Mesodermal cell (in vitro differentiated cells): ENCODE results near the gene EPHA2.

Experiments used
- H3K27ac ChIP-seq: 2 replicates; pipeline ENCODE4 v1.7.0; 2013; ENCODE audit warnings: mild to moderate bottlenecking, low read depth, low read length, moderate library complexity; ENCODE audit not compliant: severe bottlenecking
- H3K36me3 ChIP-seq: 2 replicates; pipeline ENCODE4 v1.7.1; 2013; ENCODE audit warnings: mild to moderate bottlenecking, low read length, moderate library complexity; ENCODE audit not compliant: control insufficient read depth, insufficient read depth
- H3K4me1 ChIP-seq: one replicate; pipeline ENCODE4 v1.7.1; 2013; ENCODE audit warnings: mild to moderate bottlenecking, low read length; ENCODE audit not compliant: insufficient read depth, control insufficient read depth, poor library complexity, severe bottlenecking
- H3K4me3 ChIP-seq: 2 replicates; pipeline ENCODE4 v1.7.0; 2013; ENCODE audit warnings: low read length, control low read depth, mild to moderate bottlenecking; ENCODE audit not compliant: insufficient read depth, poor library complexity, severe bottlenecking; ENCODE audit errors: extremely low read depth
- H3K9me3 ChIP-seq: 2 replicates; pipeline ENCODE4 v1.7.1; 2013; ENCODE audit warnings: mild to moderate bottlenecking, low read length, moderate library complexity; ENCODE audit not compliant: control insufficient read depth
- WGBS, 2 experiments: methylation state at CpG; one replicate each; pipeline ENCODE4 v1.1.5; 2013; ENCODE audit warnings: missing lambda C conversion rate in 2 of 2; ENCODE audit not compliant: insufficient coverage in 2 of 2; 5-methylcytosine and 5-hydroxymethylcytosine counted together

The EPHA2 gene

GRCh38 chr1:16147156-16147926 lies 8.5 kb downstream of the EPHA2 start:
- Histone ChIP-seq H3K4me3 (no peak overlapping the region), H3K27ac (peak overlapping the region; percentile 99), H3K9me3 (no peaks in the 10 kb centered on the region), H3K4me1 (peaks cover 87% of the 10 kb centered on the region), H3K36me3 (peaks cover 88% of the 10 kb centered on the region)
- 73 to 86% methylated on average over 9 to 10 of the region's 10 CpGs for WGBS, 2 experiments

GRCh38 chr1:16146279-16147155 lies 9.4 kb downstream of the EPHA2 start:
- peak overlapping the region; percentile 99 for H3K27ac ChIP-seq
- peaks cover 88% of the 10 kb centered on the region for H3K4me1 ChIP-seq
- peaks cover 90% of the 10 kb centered on the region for H3K36me3 ChIP-seq
- peak overlapping the region; percentile 28 for H3K4me3 ChIP-seq
- 8 to 18% methylated on average over 8 to 15 of the region's 23 CpGs for WGBS, 2 experiments
- no peaks in the 10 kb centered on the region for H3K9me3 ChIP-seq

- peak overlapping the region; percentile 99 for H3K27ac ChIP-seq
- H3K4me1 ChIP-seq, result peaks cover 88% of the 10 kb centered on the region
- H3K9me3 ChIP-seq, result no peaks in the 10 kb centered on the region
- peak overlapping the region; percentile 28 for H3K4me3 ChIP-seq
- WGBS, 2 experiments, result 9 to 15% methylated on average over 22 to 26 of the region's 26 CpGs
- peaks cover 90% of the 10 kb centered on the region for H3K36me3 ChIP-seq
These were observed 10.1 kb downstream of the EPHA2 start for GRCh38 chr1:16145662-16146278.

GRCh38 chr1:16145030-16145661 lies 10.7 kb downstream of the EPHA2 start:
- Histone ChIP-seq H3K9me3 (no peaks in the 10 kb centered on the region), H3K4me3 (peak overlapping the region; percentile 9), H3K36me3 (peaks cover 89% of the 10 kb centered on the region), H3K27ac (peak overlapping the region; percentile 99), H3K4me1 (peaks cover 88% of the 10 kb centered on the region)
- WGBS, 2 experiments, result 42 to 51% methylated on average over 15 to 18 of the region's 19 CpGs

- peaks cover 89% of the 10 kb centered on the region for H3K36me3 ChIP-seq
- no peak overlapping the region for H3K4me3 ChIP-seq
- H3K27ac ChIP-seq, result peak overlapping the region; percentile 99
- peaks cover 89% of the 10 kb centered on the region for H3K4me1 ChIP-seq
- 86 to 88% methylated on average over 3 to 7 of the region's 8 CpGs for WGBS, 2 experiments
- no peaks in the 10 kb centered on the region for H3K9me3 ChIP-seq
These were observed 11.4 kb downstream of the EPHA2 start for GRCh38 chr1:16144325-16145029.

- Histone ChIP-seq H3K9me3 (no peaks in the 10 kb centered on the region), H3K4me3 (no peak overlapping the region), H3K4me1 (peaks cover 92% of the 10 kb centered on the region), H3K27ac (peak overlapping the region; percentile 99), H3K36me3 (peaks cover 89% of the 10 kb centered on the region)
- 78 to 88% methylated on average over 9 to 13 of the region's 18 CpGs for WGBS, 2 experiments
These were observed 12.1 kb downstream of the EPHA2 start for GRCh38 chr1:16143566-16144324.

- WGBS, 2 experiments, result 98 to 99% methylated on average over 7 of the region's 7 CpGs
- H3K4me1 ChIP-seq, result peaks cover 90% of the 10 kb centered on the region
- no peak overlapping the region for H3K27ac ChIP-seq
- H3K9me3 ChIP-seq, result no peaks in the 10 kb centered on the region
- peaks cover 89% of the 10 kb centered on the region for H3K36me3 ChIP-seq
- H3K4me3 ChIP-seq, result no peak overlapping the region
These were observed 12.8 kb downstream of the EPHA2 start for GRCh38 chr1:16143005-16143565.

GRCh38 chr1:16142383-16142995 lies 13.4 kb downstream of the EPHA2 start:
- 95 to 98% methylated on average over 5 of the region's 5 CpGs for WGBS, 2 experiments
- peaks cover 89% of the 10 kb centered on the region for H3K36me3 ChIP-seq
- H3K4me3 ChIP-seq, result no peak overlapping the region
- H3K27ac ChIP-seq, result peak overlapping the region; percentile 59
- no peaks in the 10 kb centered on the region for H3K9me3 ChIP-seq
- H3K4me1 ChIP-seq, result peaks cover 85% of the 10 kb centered on the region
